HEK293 (cell line): ENCODE data around the gene VAMP5.

ENCODE experiments used
- ATF2 ChIP-seq: fragments of 450-650 bp; formaldehyde crosslinking; IDR thresholded peaks from 2 replicates; pipeline ENCODE4 v1.5.1; 2016; ENCODE audit warnings: missing biosample characterization, missing genetic modification characterization, low read depth
- BCL6B ChIP-seq: fragments of 450-650 bp; formaldehyde crosslinking; IDR thresholded peaks from 2 replicates; pipeline ENCODE4 v1.5.1; 2017; ENCODE audit warnings: missing biosample characterization, missing genetic modification characterization
- CTCF ChIP-seq: fragments of 450-650 bp; formaldehyde crosslinking; IDR thresholded peaks from 2 replicates; pipeline ENCODE4 v1.5.1; 2016; ENCODE audit warnings: missing biosample characterization, missing genetic modification characterization
- GLI4 ChIP-seq: fragments of 450-650 bp; formaldehyde crosslinking; IDR thresholded peaks from 2 replicates; pipeline ENCODE4 v1.5.1; 2016; ENCODE audit warnings: missing biosample characterization, missing genetic modification characterization
- GLIS2 ChIP-seq: fragments of 450-650 bp; formaldehyde crosslinking; IDR thresholded peaks from 2 replicates; pipeline ENCODE4 v1.5.1; 2016; ENCODE audit warnings: missing biosample characterization, missing genetic modification characterization
- MYNN ChIP-seq: fragments of 450-650 bp; formaldehyde crosslinking; IDR thresholded peaks from 2 replicates; pipeline ENCODE4 v1.5.1; 2016; ENCODE audit warnings: missing biosample characterization, missing genetic modification characterization, borderline replicate concordance
- PBX3 ChIP-seq: sonication (generic); formaldehyde crosslinking; IDR thresholded peaks from 2 replicates; pipeline ENCODE4 v1.8.1; 2022; ENCODE audit warnings: mild to moderate bottlenecking, moderate library complexity, missing genetic modification reagents
- SP3 ChIP-seq: fragments of 450-650 bp; formaldehyde crosslinking; IDR thresholded peaks from 2 replicates; pipeline ENCODE4 v1.5.1; 2016; ENCODE audit warnings: missing biosample characterization, missing genetic modification characterization
- SP7 ChIP-seq: fragments of 450-650 bp; formaldehyde crosslinking; IDR thresholded peaks from 2 replicates; pipeline ENCODE4 v1.5.1; 2016; ENCODE audit warnings: missing biosample characterization, missing genetic modification characterization
- ZBTB17 ChIP-seq: fragments of 450-650 bp; formaldehyde crosslinking; IDR thresholded peaks from 2 replicates; pipeline ENCODE4 v1.5.1; 2016; ENCODE audit warnings: missing biosample characterization, missing genetic modification characterization
- ZBTB44 ChIP-seq: fragments of 450-650 bp; IDR thresholded peaks from 2 replicates; pipeline ENCODE4 v1.5.1; 2018; ENCODE audit warnings: missing biosample characterization, mild to moderate bottlenecking, missing genetic modification characterization
- ZBTB48 ChIP-seq: fragments of 450-650 bp; formaldehyde crosslinking; IDR thresholded peaks from 2 replicates; pipeline ENCODE4 v1.5.1; 2016; ENCODE audit warnings: missing biosample characterization, missing genetic modification characterization
- ZBTB49 ChIP-seq: fragments of 450-650 bp; formaldehyde crosslinking; IDR thresholded peaks from 2 replicates; pipeline ENCODE4 v1.5.1; 2016; ENCODE audit warnings: missing biosample characterization, missing genetic modification characterization, low read depth
- ZBTB8A ChIP-seq: fragments of 450-650 bp; formaldehyde crosslinking; IDR thresholded peaks from 2 replicates; pipeline ENCODE4 v1.5.1; 2016; ENCODE audit warnings: missing biosample characterization, missing genetic modification characterization
- ZFP37 ChIP-seq: fragments of 450-650 bp; formaldehyde crosslinking; IDR thresholded peaks from 2 replicates; pipeline ENCODE4 v1.5.1; 2016; ENCODE audit warnings: missing biosample characterization, missing genetic modification characterization
- ZFP69B ChIP-seq: fragments of 450-650 bp; formaldehyde crosslinking; IDR thresholded peaks from 2 replicates; pipeline ENCODE4 v1.5.1; 2016; ENCODE audit warnings: missing biosample characterization, missing genetic modification characterization
- ZNF202 ChIP-seq: fragments of 450-650 bp; formaldehyde crosslinking; IDR thresholded peaks from 2 replicates; pipeline ENCODE4 v1.5.1; 2016; ENCODE audit warnings: missing biosample characterization, missing genetic modification characterization, borderline replicate concordance
- ZNF302 ChIP-seq: fragments of 450-650 bp; formaldehyde crosslinking; IDR thresholded peaks from 2 replicates; pipeline ENCODE4 v1.5.1; 2016; ENCODE audit warnings: missing biosample characterization, missing genetic modification characterization, low read depth
- ZNF335 ChIP-seq: fragments of 450-650 bp; formaldehyde crosslinking; conservative IDR thresholded peaks from 2 replicates; pipeline ENCODE4 v1.5.1; 2016; ENCODE audit warnings: missing biosample characterization, missing genetic modification characterization
- ZNF404 ChIP-seq: fragments of 450-650 bp; formaldehyde crosslinking; IDR thresholded peaks from 2 replicates; pipeline ENCODE4 v1.5.1; 2017; ENCODE audit warnings: missing biosample characterization, missing genetic modification characterization
- ZNF449 ChIP-seq: fragments of 450-650 bp; formaldehyde crosslinking; IDR thresholded peaks from 2 replicates; pipeline ENCODE4 v1.5.1; 2017; ENCODE audit warnings: missing biosample characterization, mild to moderate bottlenecking, missing genetic modification characterization, moderate library complexity
- ZNF501 ChIP-seq: fragments of 450-650 bp; formaldehyde crosslinking; IDR thresholded peaks from 2 replicates; pipeline ENCODE4 v1.5.1; 2016; ENCODE audit warnings: missing biosample characterization, missing genetic modification characterization
- ZNF514 ChIP-seq: fragments of 450-650 bp; formaldehyde crosslinking; IDR thresholded peaks from 2 replicates; pipeline ENCODE4 v1.5.1; 2016; ENCODE audit warnings: missing biosample characterization, missing genetic modification characterization
- ZNF548 ChIP-seq: fragments of 450-650 bp; formaldehyde crosslinking; IDR thresholded peaks from 2 replicates; pipeline ENCODE4 v1.5.1; 2016; ENCODE audit warnings: missing biosample characterization, missing genetic modification characterization
- ZNF660 ChIP-seq: fragments of 450-650 bp; IDR thresholded peaks from 2 replicates; pipeline ENCODE4 v1.5.1; 2018; ENCODE audit warnings: missing biosample characterization, mild to moderate bottlenecking, missing genetic modification characterization
- ZNF707 ChIP-seq: fragments of 450-650 bp; formaldehyde crosslinking; IDR thresholded peaks from 2 replicates; pipeline ENCODE4 v1.5.1; 2016; ENCODE audit warnings: missing biosample characterization, missing genetic modification characterization
- ZNF76 ChIP-seq: fragments of 450-650 bp; formaldehyde crosslinking; IDR thresholded peaks from 2 replicates; pipeline ENCODE4; 2016; ENCODE audit warnings: low read depth, missing biosample characterization, missing genetic modification characterization, borderline replicate concordance
- ZNF791 ChIP-seq: fragments of 450-650 bp; formaldehyde crosslinking; IDR thresholded peaks from 2 replicates; pipeline ENCODE4 v1.5.1; 2016; ENCODE audit warnings: missing biosample characterization, missing genetic modification characterization

The VAMP5 gene

GRCh38 chr2:85537600-85538506 is 46.4 kb upstream of the VAMP5 start (continued):
- no peak for TF ChIP-seq ZNF514 (tag by site-specific recombination)
- no peak for TF ChIP-seq ZBTB49
- peak; percentile 90 for TF ChIP-seq GLIS2
- TF ChIP-seq ZNF449 (tag by site-specific recombination) = no peak
- no peak for TF ChIP-seq ZNF404 (tag by site-specific recombination)
- no peak for TF ChIP-seq ZNF707 (tag by site-specific recombination)
- peak; percentile 69 for TF ChIP-seq CTCF (tag by site-specific recombination)
- TF ChIP-seq ZNF660 (tag by site-specific recombination) = 0 out of 2 replicates have a peak, but pooled peaks have one; percentile 24
- TF ChIP-seq ZNF791 (tag by site-specific recombination) = no peak
- 0 out of 2 replicates have a peak, but pooled peaks have one; percentile 46 for TF ChIP-seq ZNF76
- peak; percentile 55 for TF ChIP-seq ZBTB8A (tag by site-specific recombination)
- TF ChIP-seq ZBTB44 (tag by site-specific recombination) = 0 out of 2 replicates have a peak, but pooled peaks have one; percentile 9
- TF ChIP-seq ZBTB17 (tag by site-specific recombination) = peak; percentile 83; the same call in 1 of the 2 replicates
- TF ChIP-seq ZNF335 (tag by site-specific recombination) = peak; percentile 65
- no peak for TF ChIP-seq ZFP69B (tag by site-specific recombination)
- TF ChIP-seq BCL6B (tag by site-specific recombination) = no peak
- peak; percentile 36; the same call in 1 of the 2 replicates for TF ChIP-seq SP3 (tag by site-specific recombination)
- no peak for TF ChIP-seq ZNF302 (tag by site-specific recombination)
- no peak for TF ChIP-seq ATF2 (tag by site-specific recombination)
- TF ChIP-seq ZNF501 = no peak
- TF ChIP-seq GLI4 (tag by site-specific recombination) = no peak
- no peak for TF ChIP-seq ZNF548 (tag by site-specific recombination)
- TF ChIP-seq MYNN = no peak
- TF ChIP-seq ZNF202 (tag by site-specific recombination) = no peak
- no peak for TF ChIP-seq PBX3 (CRISPR knock-in tag)
- peak; percentile 64 for TF ChIP-seq ZBTB48 (tag by site-specific recombination)
- no peak for TF ChIP-seq SP7 (tag by site-specific recombination)
- TF ChIP-seq ZFP37 (tag by site-specific recombination) = no peak
